HG02610 (cell line): ENCODE measurements around the gene HPCA.

Experiments used
- ATAC-seq: cut with Tn5 transposase; IDR thresholded peaks from one replicate; pipeline ENCODE4 v1.9.1; 2021; ENCODE audit warnings: mild to moderate bottlenecking, moderate library complexity; ENCODE audit not compliant: unreplicated experiment

HPCA gene

GRCh38 chr1:32928285-32928684 is 42.0 kb downstream of the HPCA start:
- no peak for ATAC-seq

GRCh38 chr1:32928715-32929114 is 42.4 kb downstream of the HPCA start:
- ATAC-seq = no peak

- no peak for ATAC-seq
Observed at GRCh38 chr1:32929366-32929765, 43.1 kb downstream of the HPCA start.

- no peak for ATAC-seq
Observed at GRCh38 chr1:32931760-32932159, 45.5 kb downstream of the HPCA start.

GRCh38 chr1:32933742-32934322 is 47.5 kb downstream of the HPCA start:
- no peak for ATAC-seq

- no peak for ATAC-seq
Observed at GRCh38 chr1:32934535-32934934, 48.2 kb downstream of the HPCA start.

- ATAC-seq = no peak
Observed at GRCh38 chr1:32937061-32937460, 50.8 kb downstream of the HPCA start.

GRCh38 chr1:32939655-32940371 is 53.5 kb downstream of the HPCA start:
- ATAC-seq = no peak

- ATAC-seq = no peak
Observed at GRCh38 chr1:32944180-32944579, 57.9 kb downstream of the HPCA start.
